Ovary (tissue), 9 donors: ENCODE measurements around the gene ATG16L2. TPM values are rescaled to one million over a fixed set of nuclear protein-coding genes. Genes with fewer than 3 reads are reported as not detected.
A peak's percentile ranks its signal among the peaks of the same experiment; 100 is the strongest.

Experiments used
- DNase-seq, 5 donors: peaks; one replicate each; pipeline ENCODE4 v3.0.0-alpha.2; 2019 to 2020
- H3K27ac ChIP-seq, 2 donors: fragments of 200-600 bp; one replicate each; pipeline versions ENCODE4 v1.5.1 to v1.8.0; 2019 to 2022
- H3K27me3 ChIP-seq: fragments of 200-600 bp; one replicate; pipeline ENCODE4 v1.8.0; 2022
- H3K36me3 ChIP-seq: fragments of 200-600 bp; sonication (generic); one replicate; pipeline ENCODE4 v1.5.1; 2019
- H3K4me1 ChIP-seq: one replicate; pipeline ENCODE4 v1.8.1; 2013; ENCODE audit warnings: mild to moderate bottlenecking, moderate library complexity; ENCODE audit not compliant: insufficient read depth
- H3K4me3 ChIP-seq: fragments of 200-600 bp; sonication (generic); one replicate; pipeline ENCODE4 v1.5.1; 2017
- H3K9me3 ChIP-seq, 2 donors: fragments of 200-600 bp in 1 of 2; sonication (generic) in 1 of 2; one replicate each; pipeline versions ENCODE4 v1.5.1 to v1.8.1; 2013 to 2019; ENCODE audit warnings: mild to moderate bottlenecking in 1 of 2, moderate library complexity in 1 of 2
- EP300 ChIP-seq: sonication (generic); formaldehyde crosslinking; IDR thresholded peaks from one replicate; pipeline ENCODE4 v1.6.1; 2017; ENCODE audit warnings: antibody characterized with exemption
- POLR2A ChIP-seq: fragments of 450-650 bp; IDR thresholded peaks from one replicate; pipeline ENCODE4 v1.6.1; 2017; ENCODE audit warnings: antibody characterized with exemption, mild to moderate bottlenecking, moderate library complexity
- WGBS, 3 donors: extraction: QIAGEN DNeasy Blood & Tissue Kit in 1 of 3; methylation state at CpG; one replicate each; pipeline versions ENCODE4 v1.1.5 to v1.1.7; 2013 to 2017; 5-methylcytosine and 5-hydroxymethylcytosine counted together
- intact Hi-C, 4 donors: fragments of 100-400 bp; cut with DNase I; formaldehyde crosslinking; loops; one replicate each; pipeline versions ENCODE4 v1.11.0 to v1.15.1; 2022 to 2023
- polyA plus RNA-seq, 2 donors: library from polyadenylated mRNA; stranded (reverse); fragments of 200-250 nt in 1 of 2; fragments of 350-450 nt in 1 of 2; fragmentation: Illumina TruSeq in 1 of 2; extraction: RNeasy Lipid Tissue Mini Kit (QIAGEN cat#74804) in 1 of 2; gene quantifications; one replicate each; pipeline ENCODE4 v1.2.3, GENCODE V29; 2013 to 2014
- total RNA-seq, 7 donors: library from RNA; depleted of rRNA in 2 of 7; stranded (reverse); fragments of >200 nt in 2 of 7; fragmentation: NEBNext Ultra II Directional in 3 of 7; extraction: Animal tissue kit (Norgen Biotek cat#: 25700) in 3 of 7; gene quantifications; one replicate each; pipeline versions ENCODE4 v1.1.0 to v1.2.4, GENCODE V29; 2016 to 2023
- TF ChIP-seq, protein P1 (sequence below), 3 donors: fragments of 450-650 bp in 2 of 3; fragments of 200-600 bp in 1 of 3; IDR thresholded peaks; one replicate each; pipeline versions ENCODE4 v1.5.1 to v1.8.0; 2016 to 2022; ENCODE audit warnings: antibody characterized with exemption in 3 of 3, mild to moderate bottlenecking in 1 of 3
- donor health status: DM: no; HTN: no; CAD: no; lungs with moderate emphysema.
- donor health status: DM: no; HTN: no; CAD: no.
- donor health status: Bipolar disorder and iron deficiency.
- donor health status: DM: yes; HTN: yes; CAD: no.
- donor health status: DM: no; HTN: no; CAD: no.
- donor health status: DM: yes; HTN: yes; CAD: no.

Gene ATG16L2
- total and polyA plus RNA-seq, 9 donors = 21.8 to 42.3 (median 30.3) TPM

DNA sequence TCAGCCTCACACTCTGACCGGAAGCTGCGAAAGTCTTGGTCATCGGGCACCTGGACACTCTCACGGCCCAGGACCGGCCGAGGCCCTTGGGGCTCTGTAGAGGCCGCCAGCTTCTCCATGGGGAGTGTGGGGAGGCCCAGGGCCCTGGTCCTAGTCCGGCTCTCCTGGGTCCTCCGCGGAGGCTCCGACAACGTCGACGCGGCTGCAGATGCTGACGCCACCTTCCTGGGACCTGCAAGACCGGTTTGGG, 33.2 kb upstream of the ATG16L2 start:
- peaks cover 5% of the 10 kb centered on the region for H3K4me1 ChIP-seq
- H3K27me3 ChIP-seq = no peaks in the 10 kb centered on the region
- peak overlapping the region; percentile 26 to 78 for H3K27ac ChIP-seq
- TF ChIP-seq EP300 (no peak), POLR2A (no peak)
- TF ChIP-seq, protein P1, sequence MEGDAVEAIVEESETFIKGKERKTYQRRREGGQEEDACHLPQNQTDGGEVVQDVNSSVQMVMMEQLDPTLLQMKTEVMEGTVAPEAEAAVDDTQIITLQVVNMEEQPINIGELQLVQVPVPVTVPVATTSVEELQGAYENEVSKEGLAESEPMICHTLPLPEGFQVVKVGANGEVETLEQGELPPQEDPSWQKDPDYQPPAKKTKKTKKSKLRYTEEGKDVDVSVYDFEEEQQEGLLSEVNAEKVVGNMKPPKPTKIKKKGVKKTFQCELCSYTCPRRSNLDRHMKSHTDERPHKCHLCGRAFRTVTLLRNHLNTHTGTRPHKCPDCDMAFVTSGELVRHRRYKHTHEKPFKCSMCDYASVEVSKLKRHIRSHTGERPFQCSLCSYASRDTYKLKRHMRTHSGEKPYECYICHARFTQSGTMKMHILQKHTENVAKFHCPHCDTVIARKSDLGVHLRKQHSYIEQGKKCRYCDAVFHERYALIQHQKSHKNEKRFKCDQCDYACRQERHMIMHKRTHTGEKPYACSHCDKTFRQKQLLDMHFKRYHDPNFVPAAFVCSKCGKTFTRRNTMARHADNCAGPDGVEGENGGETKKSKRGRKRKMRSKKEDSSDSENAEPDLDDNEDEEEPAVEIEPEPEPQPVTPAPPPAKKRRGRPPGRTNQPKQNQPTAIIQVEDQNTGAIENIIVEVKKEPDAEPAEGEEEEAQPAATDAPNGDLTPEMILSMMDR (IDR thresholded peaks at IDR 0.05) = no peak
- H3K36me3 ChIP-seq = no peaks in the 10 kb centered on the region
- intact Hi-C loops = loop anchor here in 1 of 4 donors (10.0 kb wide), 1 partner anchor 186 kb away; no protein-coding TSS in a partner anchor
- H3K4me3 ChIP-seq = peak overlapping the region; percentile 94
- no peaks in the 10 kb centered on the region for H3K9me3 ChIP-seq
- 14 to 23% (median 17%) methylated on average over 17 of the region's 17 CpGs for WGBS, 3 donors
- no peak for DNase-seq

DNA sequence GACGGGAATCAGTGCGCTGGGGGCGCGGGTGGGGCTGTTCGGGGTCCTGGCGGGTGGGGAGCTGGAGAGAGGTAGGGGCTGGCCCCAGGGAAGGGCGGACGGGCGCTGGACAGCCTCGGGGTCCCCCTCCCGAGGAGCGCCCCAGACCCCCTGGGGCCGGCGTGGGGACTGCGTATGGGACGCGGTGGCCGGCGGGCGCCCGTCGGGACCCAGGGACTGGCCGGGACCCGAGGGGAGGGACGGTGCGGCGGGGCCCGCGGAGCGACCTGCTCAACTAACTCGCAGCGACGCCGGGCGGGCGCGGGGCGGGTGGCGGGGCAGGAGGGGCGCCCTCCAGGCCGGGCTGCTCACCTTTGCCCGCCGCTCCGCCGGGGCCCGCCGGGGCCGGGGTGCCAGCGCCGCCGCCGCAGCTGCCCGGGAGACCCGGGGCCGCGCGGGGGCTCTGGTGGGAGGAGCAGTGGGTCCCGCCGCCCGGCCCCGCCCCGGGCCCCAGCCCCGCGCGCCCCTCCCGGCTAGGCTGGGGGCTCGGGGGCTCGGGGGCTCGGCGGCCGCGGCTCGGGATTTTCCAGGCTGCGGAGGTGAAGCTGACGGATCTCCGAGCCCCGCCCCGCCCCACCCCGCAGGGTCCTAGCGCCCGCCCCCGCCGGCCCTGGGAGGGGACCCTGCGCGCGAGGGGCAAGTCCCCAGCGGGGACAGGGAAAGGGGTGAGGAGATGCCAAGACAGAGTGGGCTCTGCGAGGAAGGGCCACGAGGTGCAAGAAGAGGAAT, 32.7 kb upstream of the ATG16L2 start:
- H3K36me3 ChIP-seq = no peaks in the 10 kb centered on the region
- peaks cover 5% of the 10 kb centered on the region for H3K4me1 ChIP-seq
- intact Hi-C loops = loop anchor here in 1 of 4 donors (10.0 kb wide), 1 partner anchor 187 kb away; no protein-coding TSS in a partner anchor
- peak overlapping the region; percentile 26 to 78 for H3K27ac ChIP-seq
- no peaks in the 10 kb centered on the region for H3K9me3 ChIP-seq
- H3K4me3 ChIP-seq = peak overlapping the region; percentile 94
- 1 to 2% (median 1%) methylated on average over 23 to 86 of the region's 89 CpGs for WGBS, 3 donors
- peak in 4 of 5 donors; percentile 35 to 59 (median 48) for DNase-seq
- TF ChIP-seq EP300 = no peak
- TF ChIP-seq, protein P1 (IDR thresholded peaks at IDR 0.05) = no peak
- no peak for TF ChIP-seq POLR2A
- no peaks in the 10 kb centered on the region for H3K27me3 ChIP-seq

- WGBS, 3 donors = 39 to 49% (median 44%) methylated on average over 14 of the region's 14 CpGs
- Histone ChIP-seq H3K4me3 (peak overlapping the region; percentile 94), H3K36me3 (no peaks in the 10 kb centered on the region), H3K9me3 (no peaks in the 10 kb centered on the region), H3K4me1 (peaks cover 5% of the 10 kb centered on the region), H3K27me3 (no peaks in the 10 kb centered on the region), H3K27ac (no peak overlapping the region)
- intact Hi-C loops = loop anchor here in 1 of 4 donors (10.0 kb wide), 1 partner anchor 188 kb away; no protein-coding TSS in a partner anchor
- TF ChIP-seq POLR2A (no peak), EP300 (no peak)
- TF ChIP-seq, protein P1 (IDR thresholded peaks at IDR 0.05) = no peak
- DNase-seq = peak in 1 of 5 donors; percentile 34
These were observed 31.9 kb upstream of the ATG16L2 start for GRCh38 chr11:72782081-72782920.

- H3K36me3 ChIP-seq = no peaks in the 10 kb centered on the region
- no peaks in the 10 kb centered on the region for H3K27me3 ChIP-seq
- WGBS, 3 donors = 84 to 93% (median 91%) methylated on average over 2 of the region's 2 CpGs
- no peak overlapping the region for H3K4me3 ChIP-seq
- intact Hi-C loops = loop anchor here in 1 of 4 donors (10.0 kb wide), 1 partner anchor 189 kb away; no protein-coding TSS in a partner anchor
- no peak for TF ChIP-seq EP300
- no peak for TF ChIP-seq POLR2A
- TF ChIP-seq, protein P1 (IDR thresholded peaks at IDR 0.05) = no peak
- no peaks in the 10 kb centered on the region for H3K9me3 ChIP-seq
- peaks cover 5% of the 10 kb centered on the region for H3K4me1 ChIP-seq
- no peak for DNase-seq
- no peak overlapping the region for H3K27ac ChIP-seq
These were observed 30.9 kb upstream of the ATG16L2 start for GRCh38 chr11:72783144-72783905.
